GM18511 (cell line): ENCODE data around the gene PCNT.
"Not testable (repeated sequence)": the region's sequence is repeated elsewhere in the genome, so short reads cannot be mapped to it uniquely, and the experiment has no call there.

Experiments used
- ATAC-seq: cut with Tn5 transposase; IDR thresholded peaks from one replicate; pipeline ENCODE4 v1.9.1; 2021; ENCODE audit warnings: mild to moderate bottlenecking, moderate library complexity; ENCODE audit not compliant: unreplicated experiment

PCNT gene

GRCh38 chr21:46356005-46356338 lies 32.0 kb downstream of the PCNT start:
- ATAC-seq = no peak

GRCh38 chr21:46356494-46357334 lies 32.8 kb downstream of the PCNT start:
- no peak for ATAC-seq

GRCh38 chr21:46357335-46357604 lies 33.3 kb downstream of the PCNT start:
- ATAC-seq = no peak

- ATAC-seq = no peak
These were observed 33.9 kb downstream of the PCNT start for GRCh38 chr21:46357684-46358425.

GRCh38 chr21:46361176-46361575 lies 37.2 kb downstream of the PCNT start:
- ATAC-seq = no peak

GRCh38 chr21:46361935-46362334 lies 38.0 kb downstream of the PCNT start:
- ATAC-seq = no peak

GRCh38 chr21:46362946-46363345 lies 39.0 kb downstream of the PCNT start:
- no peak for ATAC-seq

- no peak for ATAC-seq
These were observed 39.7 kb downstream of the PCNT start for GRCh38 chr21:46363698-46364097.

- ATAC-seq = no peak
These were observed 42.1 kb downstream of the PCNT start for GRCh38 chr21:46366091-46366490.

- no peak for ATAC-seq
These were observed 42.6 kb downstream of the PCNT start for GRCh38 chr21:46366561-46366960.

- no peak for ATAC-seq
These were observed 43.0 kb downstream of the PCNT start for GRCh38 chr21:46366966-46367365.

GRCh38 chr21:46368533-46369285 lies 44.8 kb downstream of the PCNT start:
- peak; percentile 64 for ATAC-seq

- ATAC-seq = no peak
These were observed 45.7 kb downstream of the PCNT start for GRCh38 chr21:46369520-46370235.

GRCh38 chr21:46371204-46372013 lies 47.5 kb downstream of the PCNT start:
- no peak for ATAC-seq

GRCh38 chr21:46372014-46372485 lies 48.1 kb downstream of the PCNT start:
- no peak for ATAC-seq

GRCh38 chr21:46372947-46373346 lies 49.0 kb downstream of the PCNT start:
- ATAC-seq = not testable (repeated sequence)

GRCh38 chr21:46374761-46375389 lies 50.9 kb downstream of the PCNT start:
- no peak for ATAC-seq

- no peak for ATAC-seq
These were observed 51.7 kb downstream of the PCNT start for GRCh38 chr21:46375560-46376230.

- no peak for ATAC-seq
These were observed 52.3 kb downstream of the PCNT start for GRCh38 chr21:46376231-46376628.
